H1 (cell line): ENCODE measurements around the gene PLTP. TPM values are rescaled to one million over a fixed set of nuclear protein-coding genes. Genes with fewer than 3 reads are reported as not detected.

Experiments used
- CTCF ChIA-PET: fragments of 300-600 bp; sonication (Branson Sonifier 250); formaldehyde crosslinking; loops from one replicate; lab custom pipeline; 2021; ENCODE audit not compliant: partially characterized antibody; lab: Charles Lee
- POLR2A ChIA-PET: fragments of 300-600 bp; sonication (Branson Sonifier 250); formaldehyde crosslinking; loops from one replicate; lab custom pipeline; 2021; ENCODE audit warnings: inconsistent platforms; ENCODE audit not compliant: partially characterized antibody; lab: Charles Lee
- DNase-seq, 2 experiments: peaks; one replicate each; pipeline versions ENCODE4 v3.0.0 to v3.0.0-alpha.2; 2010 to 2022; ENCODE audit warnings: low spot score in 2 of 2, low read depth in 1 of 2, mixed read lengths in 1 of 2
- FAIRE-seq: peaks from 2 replicates; lab custom pipeline; 2011; peaks lifted over from hg19 to GRCh38; lab: Jason Lieb, UNC
- H2AFZ ChIP-seq: 2 replicates; pipeline ENCODE4 v1.8.1; 2012; ENCODE audit warnings: low read length, inconsistent platforms
- H2AK5ac ChIP-seq: 2 replicates; pipeline ENCODE4 v1.6.1; 2013; ENCODE audit warnings: low read depth, low read length
- H2BK120ac ChIP-seq: replicated peaks from 2 replicates; pipeline ENCODE3; 2013; ENCODE audit warnings: low read depth, low read length, inconsistent platforms
- H2BK12ac ChIP-seq: 2 replicates; pipeline ENCODE4 v1.6.1; 2013; ENCODE audit warnings: low read depth, low read length
- H2BK15ac ChIP-seq: 2 replicates; pipeline ENCODE4 v1.6.1; 2013; ENCODE audit warnings: low read length
- H2BK20ac ChIP-seq: 2 replicates; pipeline ENCODE4 v1.6.1; 2013; ENCODE audit warnings: low read length
- H2BK5ac ChIP-seq: 2 replicates; pipeline ENCODE4 v1.6.1; 2013; ENCODE audit warnings: low read depth, low read length
- H3K14ac ChIP-seq: 2 replicates; pipeline ENCODE4 v1.6.1; 2013; ENCODE audit warnings: inconsistent platforms; ENCODE audit not compliant: insufficient read length
- H3K18ac ChIP-seq: 2 replicates; pipeline ENCODE4 v1.6.1; 2013; ENCODE audit warnings: low read length; ENCODE audit errors: extremely low read depth
- H3K23ac ChIP-seq: 2 replicates; pipeline ENCODE4 v1.6.1; 2013; ENCODE audit warnings: inconsistent platforms; ENCODE audit not compliant: insufficient read length
- H3K23me2 ChIP-seq: 2 replicates; pipeline ENCODE4 v1.6.1; 2013; ENCODE audit warnings: low read depth, low read length
- H3K27ac ChIP-seq: 2 replicates; pipeline ENCODE4 v1.6.1; 2011; ENCODE audit warnings: low read depth, low read length, inconsistent platforms
- H3K27me3 ChIP-seq, 4 experiments: replicated peaks in 1 of 4; 1 replicate in 1 of 4; 2 replicates in 3 of 4; pipeline versions ENCODE4 v1.6.1 to v1.8.1; 2011 to 2013; ENCODE audit warnings: low read length in 3 of 4, mild to moderate bottlenecking in 3 of 4, inconsistent platforms in 2 of 4, mixed read lengths in 2 of 4, moderate library complexity in 1 of 4; ENCODE audit not compliant: control insufficient read depth in 3 of 4, insufficient read depth in 3 of 4; ENCODE audit errors: extremely low read depth in 1 of 4
- H3K36me3 ChIP-seq, 4 experiments: 2 replicates each; pipeline versions ENCODE4 v1.6.1 to v1.8.1; 2011 to 2013; ENCODE audit warnings: mild to moderate bottlenecking in 4 of 4, low read length in 3 of 4, moderate library complexity in 2 of 4, control low read depth in 1 of 4, inconsistent platforms in 1 of 4; ENCODE audit not compliant: insufficient read depth in 4 of 4, control insufficient read depth in 2 of 4
- H3K4ac ChIP-seq: replicated peaks from 2 replicates; pipeline ENCODE3; 2013; ENCODE audit warnings: low read length, low read depth, mixed read lengths, inconsistent platforms; ENCODE audit not compliant: insufficient read length
- H3K4me1 ChIP-seq, 4 experiments: replicated peaks in 1 of 4; 1 replicate in 1 of 4; 2 replicates in 3 of 4; pipeline versions ENCODE4 v1.6.1 to v1.8.1; 2011 to 2013; ENCODE audit warnings: low read length in 3 of 4, inconsistent platforms in 2 of 4, mixed read lengths in 1 of 4; ENCODE audit not compliant: insufficient read depth in 4 of 4, control insufficient read depth in 3 of 4
- H3K4me2 ChIP-seq, 2 experiments: 2 replicates each; pipeline versions ENCODE4 v1.6.1 to v1.8.1; 2011 to 2013; ENCODE audit warnings: low read depth in 2 of 2, low read length in 2 of 2, control low read depth in 1 of 2, inconsistent platforms in 1 of 2, mild to moderate bottlenecking in 1 of 2; ENCODE audit not compliant: insufficient read depth in 1 of 2
- H3K4me3 ChIP-seq, 4 experiments: fragments of 200-600, 300-600 bp in 1 of 4; sonication (generic), shearing (Covaris generic), sonication (Bioruptor Twin) in 1 of 4; 2 replicates each; pipeline versions ENCODE4 v1.5.1 to v1.8.1; 2011 to 2016; ENCODE audit warnings: low read length in 4 of 4, low read depth in 3 of 4, control low read depth in 2 of 4, inconsistent platforms in 2 of 4, mild to moderate bottlenecking in 2 of 4, mixed read lengths in 1 of 4, moderate library complexity in 1 of 4; ENCODE audit not compliant: insufficient read depth in 2 of 4; ENCODE audit errors: extremely low read depth in 1 of 4
- H3K56ac ChIP-seq: replicated peaks from 2 replicates; pipeline ENCODE3; 2013; ENCODE audit warnings: low read depth, mild to moderate bottlenecking, mixed read lengths, low read length, inconsistent platforms; ENCODE audit not compliant: insufficient read length
- H3K79me1 ChIP-seq: 2 replicates; pipeline ENCODE4 v1.6.1; 2013; ENCODE audit warnings: low read depth, low read length, control low read depth
- H3K79me2 ChIP-seq, 2 experiments: 2 replicates each; pipeline versions ENCODE4 v1.6.1 to v1.8.1; 2012 to 2013; ENCODE audit warnings: low read length in 2 of 2, mild to moderate bottlenecking in 2 of 2, inconsistent platforms in 1 of 2; ENCODE audit not compliant: insufficient read depth in 2 of 2, control insufficient read depth in 1 of 2
- H3K9ac ChIP-seq, 4 experiments: replicated peaks in 1 of 4; 1 replicate in 1 of 4; 2 replicates in 3 of 4; pipeline versions ENCODE4 v1.6.1 to v1.8.1; 2011 to 2013; ENCODE audit warnings: low read depth in 3 of 4, low read length in 3 of 4, control low read depth in 2 of 4, mild to moderate bottlenecking in 2 of 4, moderate library complexity in 2 of 4, inconsistent platforms in 1 of 4; ENCODE audit errors: extremely low read depth in 1 of 4
- H3K9me3 ChIP-seq, 2 experiments: 2 replicates each; pipeline versions ENCODE4 v1.6.1 to v1.8.1; 2012 to 2013; ENCODE audit warnings: mild to moderate bottlenecking in 2 of 2, moderate library complexity in 2 of 2, control low read depth in 1 of 2, inconsistent platforms in 1 of 2, low read depth in 1 of 2, low read length in 1 of 2, mixed read lengths in 1 of 2; ENCODE audit not compliant: insufficient read depth in 2 of 2
- H4K20me1 ChIP-seq, 2 experiments: replicated peaks in 1 of 2; 2 replicates each; pipeline versions ENCODE3 to v1.8.1; 2011 to 2013; ENCODE audit warnings: inconsistent platforms in 2 of 2, low read length in 2 of 2, mild to moderate bottlenecking in 1 of 2; ENCODE audit not compliant: insufficient read depth in 2 of 2, control insufficient read depth in 1 of 2
- H4K5ac ChIP-seq: 2 replicates; pipeline ENCODE4 v1.6.1; 2013; ENCODE audit warnings: low read length, low read depth, mixed read lengths, inconsistent platforms; ENCODE audit not compliant: insufficient read length
- H4K8ac ChIP-seq: 2 replicates; pipeline ENCODE4 v1.8.0; 2013; ENCODE audit warnings: mild to moderate bottlenecking, moderate library complexity, low read length, inconsistent platforms; ENCODE audit not compliant: insufficient read depth; ENCODE audit errors: extremely low read depth
- H4K91ac ChIP-seq: replicated peaks from 2 replicates; pipeline ENCODE3; 2013; ENCODE audit warnings: low read length, mixed read lengths, inconsistent platforms; ENCODE audit not compliant: insufficient read length
- CBX8 ChIP-seq: fragments of 300-800, 300-1000 bp; sonication (generic); IDR thresholded peaks from 2 replicates; pipeline ENCODE4 v1.7.1; 2016; ENCODE audit warnings: low read depth, low read length, borderline replicate concordance
- EP300 ChIP-seq, 2 experiments: IDR thresholded peaks; 1 replicate in 1 of 2; 2 replicates in 1 of 2; pipeline ENCODE4 v1.6.1; 2011 to 2012; ENCODE audit warnings: low read depth in 2 of 2, low read length in 2 of 2, mild to moderate bottlenecking in 2 of 2, borderline replicate concordance in 1 of 2, inconsistent platforms in 1 of 2, moderate library complexity in 1 of 2
- MAFK ChIP-seq: IDR thresholded peaks from 2 replicates; pipeline ENCODE4 v1.6.1; 2012; ENCODE audit warnings: low read depth, mild to moderate bottlenecking, improper control_type of control experiment, low read length
- MAX ChIP-seq: IDR thresholded peaks from 2 replicates; pipeline ENCODE4 v1.6.1; 2012; ENCODE audit warnings: inconsistent platforms
- POLR2A ChIP-seq, 2 experiments: IDR thresholded peaks; 1 replicate in 1 of 2; 2 replicates in 1 of 2; pipeline ENCODE4 v1.6.1; 2011; ENCODE audit warnings: low read depth in 2 of 2, low read length in 2 of 2, mild to moderate bottlenecking in 2 of 2; ENCODE audit errors: control extremely low read depth in 1 of 2
- RAD21 ChIP-seq, 2 experiments: IDR thresholded peaks in 1 of 2; conservative IDR thresholded peaks in 1 of 2; 2 replicates each; pipeline ENCODE4 v1.6.1; 2011; ENCODE audit warnings: low read depth in 2 of 2, low read length in 2 of 2, improper control_type of control experiment in 1 of 2, inconsistent platforms in 1 of 2, mild to moderate bottlenecking in 1 of 2, moderate library complexity in 1 of 2
- SRF ChIP-seq: IDR thresholded peaks from 2 replicates; pipeline ENCODE4 v1.6.1; 2011; ENCODE audit warnings: mild to moderate bottlenecking, low read depth, low read length, moderate library complexity
- SUZ12 ChIP-seq: fragments of 200-600 bp; sonication (generic); IDR thresholded peaks from 2 replicates; pipeline ENCODE4 v1.6.1; 2012; ENCODE audit warnings: mild to moderate bottlenecking, inconsistent platforms, low read length, moderate library complexity, mixed read lengths
- WGBS, 2 experiments: shearing (Covaris generic) in 1 of 2; methylation state at CpG; one replicate each; pipeline versions ENCODE4 v1.1.6 to v1.1.7; 2013 to 2015; ENCODE audit warnings: low lambda C conversion rate in 2 of 2, mixed read lengths in 2 of 2, inconsistent platforms in 1 of 2, low coverage in 1 of 2, missing lambda C conversion rate in 1 of 2; ENCODE audit not compliant: insufficient replicate concordance in 2 of 2, insufficient coverage in 1 of 2, insufficient read length in 1 of 2; ENCODE audit errors: extremely low coverage in 1 of 2, missing lambda C conversion rate in 1 of 2; 5-methylcytosine and 5-hydroxymethylcytosine counted together
- polyA plus RNA-seq, 7 experiments: library from polyadenylated mRNA; depleted of rRNA in 3 of 7; stranded (reverse) in 5 of 7; unstranded in 2 of 7; fragments of >200 nt in 5 of 7; fragments of 200-250 nt in 2 of 7; gene quantifications; 1 replicate in 5 of 7; 2 replicates in 1 of 7; 4 replicates in 1 of 7; pipeline versions ENCODE4 v1.2.1 to v1.2.3, GENCODE V29; 2011 to 2013; ENCODE audit warnings: missing spikeins in 2 of 7, mixed read lengths in 2 of 7
- total RNA-seq: library from RNA; stranded (reverse); fragmentation: NEBNext Ultra II Directional; extraction: Animal tissue kit (Norgen Biotek cat#: 25700); gene quantifications from 2 replicates; pipeline ENCODE4 v1.2.1, GENCODE V29; 2021

PLTP gene
- total and polyA plus RNA-seq, 2 of the 8 experiments (the other 6 are each of a cell fraction or from before 2014, with no cell fraction given): 120 to 194 TPM

DNA sequence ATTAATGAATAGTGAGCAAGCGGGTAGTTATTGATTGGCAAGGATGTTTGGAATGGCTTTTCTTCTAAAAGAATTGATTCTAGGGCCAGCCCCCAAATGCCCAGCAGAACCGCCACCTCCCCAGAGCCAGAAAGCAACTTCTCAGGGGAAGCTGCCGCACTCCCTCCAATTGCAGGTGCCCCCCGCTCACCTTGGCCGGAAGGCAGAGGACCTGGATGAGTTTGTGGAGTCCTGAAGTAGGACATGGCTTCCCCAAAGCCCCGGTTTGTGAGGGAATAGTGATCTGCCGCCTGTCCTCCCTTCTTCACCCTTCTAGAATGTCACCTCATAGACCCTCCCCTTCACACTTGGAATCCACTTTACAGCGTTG lies 24.6 kb downstream of the PLTP start, which contains the start of gene SPATA25:
SPATA25 (minus strand) TSS at position 277 of the 370 bp plus-strand sequence; CDS start at position 245, 32 bp downstream.
- H3K4me3 ChIP-seq: no peak within 1 kb of the TSS
- H3K23ac ChIP-seq: no peak within 1 kb of the TSS
- H3K4me2 ChIP-seq: no peak within 1 kb of the TSS
- TF ChIP-seq SUZ12: no peak
- TF ChIP-seq EP300 (IDR thresholded peaks at IDR 0.05; ENCODE audit: borderline replicate concordance in 1 of 2, low read depth in 2 of 2, low read length in 2 of 2): no peak
- TF ChIP-seq POLR2A (IDR thresholded peaks at IDR 0.05; ENCODE audit: control extremely low read depth in 1 of 2, low read depth in 2 of 2, low read length in 2 of 2): no peak
- no peak for TF ChIP-seq CBX8
- no peak for TF ChIP-seq SRF
- TF ChIP-seq RAD21 (IDR thresholded peaks at IDR 0.05 in 1 of 2, conservative IDR thresholded peaks at IDR 0.05 in 1 of 2; ENCODE audit: low read depth in 2 of 2, low read length in 2 of 2): no peak
- TF ChIP-seq MAX: no peak
- TF ChIP-seq MAFK: no peak
- TF ChIP-seq, all 59 proteins: peak for 0
- H4K5ac ChIP-seq: no peak within 1 kb of the TSS
- no peak for FAIRE-seq
- 90% methylated on average over 8 of the region's 8 CpGs; no CpG with 5 or more reads in 1 of the 2 experiments for WGBS, 2 experiments
- H3K23me2 ChIP-seq: peaks cover 15% of the 10 kb centered on the region; the same call in 1 of the 2 replicates
- H2BK5ac ChIP-seq: no peak within 1 kb of the TSS
- H3K79me2 ChIP-seq: peaks cover 0 to 14% of the 10 kb centered on the region in 2 experiments; a peak in 1 of 4 replicates
- 0 out of 2 replicates have a peak within 1 kb of the TSS, but pooled peaks have one; percentile 35 for H4K8ac ChIP-seq
- peaks cover 0 to 10% (median 6%) of the 10 kb centered on the region in 4 experiments; a peak in 6 of 7 replicates for H3K4me1 ChIP-seq
- POLR2A ChIA-PET: interaction anchor here (1.0 to 1.5 kb wide), 2 partner anchors 10 to 62 kb away, joined by 4 read pairs; no protein-coding TSS in a partner anchor
- CTCF ChIA-PET: interaction anchor here (0.9 kb wide), 1 partner anchor 70 kb away, joined by 4 read pairs; no protein-coding TSS in a partner anchor
- peaks cover 0 to 7% of the 10 kb centered on the region in 2 experiments for H4K20me1 ChIP-seq
- no peak within 1 kb of the TSS for H3K4ac ChIP-seq
- H3K14ac ChIP-seq: no peak within 1 kb of the TSS
- no peaks in the 10 kb centered on the region for H3K9me3 ChIP-seq
- H2BK12ac ChIP-seq: no peak within 1 kb of the TSS
- H3K79me1 ChIP-seq: peaks cover 3% of the 10 kb centered on the region; the same call in 1 of the 2 replicates
- H2BK20ac ChIP-seq: no peak within 1 kb of the TSS
- no peak within 1 kb of the TSS for H3K27ac ChIP-seq
- H3K56ac ChIP-seq: no peak within 1 kb of the TSS
- no peak within 1 kb of the TSS for H2AK5ac ChIP-seq
- H2AFZ ChIP-seq: no peak within 1 kb of the TSS
- H2BK15ac ChIP-seq: no peak within 1 kb of the TSS
- no peak within 1 kb of the TSS for H2BK120ac ChIP-seq
- H3K18ac ChIP-seq: no peak within 1 kb of the TSS
- peaks cover 8 to 18% (median 16%) of the 10 kb centered on the region in 4 experiments for H3K36me3 ChIP-seq
- no peak for DNase-seq
- H3K9ac ChIP-seq: no peak within 1 kb of the TSS
- no peak within 1 kb of the TSS for H4K91ac ChIP-seq
- H3K27me3 ChIP-seq: no peaks in the 10 kb centered on the region
